Large intestine (tissue), 3 donors: ENCODE measurements around the gene PIP5K1B. TPM values are rescaled to one million over a fixed set of nuclear protein-coding genes. Genes with fewer than 3 reads are reported as not detected.
A peak's percentile ranks its signal among the peaks of the same experiment; 100 is the strongest.

Source experiments
- DNase-seq, 2 donors: peaks; one replicate each; pipeline versions ENCODE4 v3.0.0 to v3.0.0-alpha.2; 2013
- H3K27ac ChIP-seq: one replicate; pipeline ENCODE4 v1.5.1; 2013; ENCODE audit warnings: low read length
- H3K27me3 ChIP-seq: 2 replicates; pipeline ENCODE4 v1.6.1; 2013; ENCODE audit warnings: low read length; ENCODE audit not compliant: control insufficient read depth, insufficient read depth
- H3K36me3 ChIP-seq: 2 replicates; pipeline ENCODE4 v1.6.1; 2013; ENCODE audit warnings: low read length; ENCODE audit not compliant: control insufficient read depth, insufficient read depth
- H3K4me1 ChIP-seq: one replicate; pipeline ENCODE4 v1.6.1; 2013; ENCODE audit warnings: low read length; ENCODE audit not compliant: control insufficient read depth, insufficient read depth
- H3K4me3 ChIP-seq: one replicate; pipeline ENCODE4 v1.5.1; 2013; ENCODE audit warnings: low read length
- H3K9me3 ChIP-seq: one replicate; pipeline ENCODE4 v1.6.1; 2013; ENCODE audit warnings: mild to moderate bottlenecking, low read depth, low read length, moderate library complexity; ENCODE audit not compliant: control insufficient read depth
- WGBS: methylation state at CpG from one replicate; pipeline ENCODE4 v1.1.5; 2013; ENCODE audit warnings: low lambda C conversion rate; ENCODE audit not compliant: insufficient coverage; 5-methylcytosine and 5-hydroxymethylcytosine counted together
- polyA plus RNA-seq: library from polyadenylated mRNA; unstranded; fragments of 120-200 nt; gene quantifications from one replicate; pipeline ENCODE4 v1.2.1, GENCODE V29; 2013

PIP5K1B gene
- polyA plus RNA-seq, 1 donor, result 57.9 TPM

GRCh38 chr9:68717552-68718443 is 12.8 kb downstream of the PIP5K1B start:
- WGBS, result 83% methylated on average over 1 of the region's 2 CpGs
- Histone ChIP-seq H3K27me3 (no peaks in the 10 kb centered on the region), H3K9me3 (no peaks in the 10 kb centered on the region), H3K36me3 (peaks cover 17% of the 10 kb centered on the region), H3K4me1 (peaks cover 37% of the 10 kb centered on the region), H3K27ac (peak overlapping the region; percentile 67), H3K4me3 (no peak overlapping the region)
- DNase-seq, result peak in 1 of 2 donors; percentile 73

GRCh38 chr9:68719847-68720246 is 14.8 kb downstream of the PIP5K1B start:
- peak in 1 of 2 donors; percentile 82 for DNase-seq
- Histone ChIP-seq H3K4me1 (peaks cover 31% of the 10 kb centered on the region), H3K9me3 (peaks cover 3% of the 10 kb centered on the region), H3K4me3 (no peak overlapping the region), H3K27me3 (no peaks in the 10 kb centered on the region), H3K27ac (peak overlapping the region; percentile 67), H3K36me3 (peaks cover 8% of the 10 kb centered on the region)
- 33% methylated on average over 1 of the region's 2 CpGs for WGBS

GRCh38 chr9:68720656-68721313 is 15.7 kb downstream of the PIP5K1B start:
- H3K36me3 ChIP-seq, result peaks cover 1% of the 10 kb centered on the region
- WGBS, result 100% methylated on average over 3 of the region's 7 CpGs
- peak overlapping the region; percentile 67 for H3K27ac ChIP-seq
- H3K9me3 ChIP-seq, result peaks cover 3% of the 10 kb centered on the region
- DNase-seq, result no peak
- H3K27me3 ChIP-seq, result no peaks in the 10 kb centered on the region
- no peak overlapping the region for H3K4me3 ChIP-seq
- H3K4me1 ChIP-seq, result peaks cover 27% of the 10 kb centered on the region

GRCh38 chr9:68721666-68722330 is 16.8 kb downstream of the PIP5K1B start:
- Histone ChIP-seq H3K27ac (peak overlapping the region; percentile 1), H3K27me3 (no peaks in the 10 kb centered on the region), H3K4me1 (peaks cover 27% of the 10 kb centered on the region), H3K9me3 (peaks cover 3% of the 10 kb centered on the region), H3K36me3 (no peaks in the 10 kb centered on the region), H3K4me3 (no peak overlapping the region)
- 76% methylated on average over 4 of the region's 8 CpGs for WGBS
- no peak for DNase-seq

- WGBS, result no CpG with 5 or more reads among the region's 3 CpGs
- Histone ChIP-seq H3K4me3 (no peak overlapping the region), H3K27ac (no peak overlapping the region), H3K36me3 (no peaks in the 10 kb centered on the region), H3K4me1 (peaks cover 21% of the 10 kb centered on the region), H3K27me3 (no peaks in the 10 kb centered on the region), H3K9me3 (peaks cover 3% of the 10 kb centered on the region)
- DNase-seq, result no peak
Measured at GRCh38 chr9:68725070-68725469, 20.0 kb downstream of the PIP5K1B start.

- WGBS, result 92% methylated on average over 4 of the region's 5 CpGs
- no peak overlapping the region for H3K27ac ChIP-seq
- peaks cover 3% of the 10 kb centered on the region for H3K9me3 ChIP-seq
- DNase-seq, result no peak
- H3K27me3 ChIP-seq, result no peaks in the 10 kb centered on the region
- no peaks in the 10 kb centered on the region for H3K36me3 ChIP-seq
- no peak overlapping the region for H3K4me3 ChIP-seq
- peaks cover 23% of the 10 kb centered on the region for H3K4me1 ChIP-seq
Measured at GRCh38 chr9:68726489-68726888, 21.4 kb downstream of the PIP5K1B start.

- no peaks in the 10 kb centered on the region for H3K27me3 ChIP-seq
- no CpG with 5 or more reads among the region's 2 CpGs for WGBS
- no peak overlapping the region for H3K4me3 ChIP-seq
- no peak for DNase-seq
- no peak overlapping the region for H3K27ac ChIP-seq
- H3K9me3 ChIP-seq, result peaks cover 3% of the 10 kb centered on the region
- H3K4me1 ChIP-seq, result peaks cover 32% of the 10 kb centered on the region
- H3K36me3 ChIP-seq, result no peaks in the 10 kb centered on the region
Measured at GRCh38 chr9:68727636-68728035, 22.6 kb downstream of the PIP5K1B start.

GRCh38 chr9:68728731-68729130 is 23.7 kb downstream of the PIP5K1B start:
- peak overlapping the region; percentile 92 for H3K27ac ChIP-seq
- H3K9me3 ChIP-seq, result peaks cover 3% of the 10 kb centered on the region
- H3K4me1 ChIP-seq, result peaks cover 41% of the 10 kb centered on the region
- no peak for DNase-seq
- 60% methylated on average over 1 of the region's 1 CpG for WGBS
- no peak overlapping the region for H3K4me3 ChIP-seq
- H3K27me3 ChIP-seq, result no peaks in the 10 kb centered on the region
- H3K36me3 ChIP-seq, result no peaks in the 10 kb centered on the region

- H3K27me3 ChIP-seq, result no peaks in the 10 kb centered on the region
- H3K9me3 ChIP-seq, result no peaks in the 10 kb centered on the region
- WGBS, result 50% methylated on average over 2 of the region's 2 CpGs
- no peaks in the 10 kb centered on the region for H3K36me3 ChIP-seq
- peak; percentile 89 to 96 for DNase-seq
- H3K27ac ChIP-seq, result peak overlapping the region; percentile 92
- no peak overlapping the region for H3K4me3 ChIP-seq
- peaks cover 54% of the 10 kb centered on the region for H3K4me1 ChIP-seq
Measured at GRCh38 chr9:68730570-68731235, 25.7 kb downstream of the PIP5K1B start.

- DNase-seq, result peak; percentile 54 to 77
- Histone ChIP-seq H3K27me3 (no peaks in the 10 kb centered on the region), H3K4me3 (no peak overlapping the region), H3K27ac (peak overlapping the region; percentile 92), H3K36me3 (no peaks in the 10 kb centered on the region), H3K4me1 (peaks cover 60% of the 10 kb centered on the region), H3K9me3 (no peaks in the 10 kb centered on the region)
- WGBS, result 25% methylated on average over 1 of the region's 5 CpGs
Measured at GRCh38 chr9:68731857-68732256, 26.8 kb downstream of the PIP5K1B start.
